Small intestine (tissue), 7 donors: ENCODE results near the gene HDGF. TPM values are rescaled to one million over a fixed set of nuclear protein-coding genes. Genes with fewer than 3 reads are reported as not detected.

ENCODE experiments used
- DNase-seq, 2 donors: peaks; one replicate each; pipeline versions ENCODE4 v3.0.0 to v3.0.0-alpha.2; 2013
- FAIRE-seq: peaks from 2 replicates; lab custom pipeline; 2012; peaks lifted over from hg19 to GRCh38; lab: Jason Lieb, UNC
- H3K27ac ChIP-seq, 3 donors: one replicate each; pipeline ENCODE4 v1.5.1; 2013; ENCODE audit warnings: low read length in 2 of 3, mild to moderate bottlenecking in 2 of 3, control low read depth in 1 of 3, inconsistent platforms in 1 of 3, low read depth in 1 of 3, moderate library complexity in 1 of 3
- H3K27me3 ChIP-seq, 3 donors: one replicate each; pipeline ENCODE4 v1.6.1; 2013; ENCODE audit warnings: low read length in 3 of 3, inconsistent platforms in 1 of 3; ENCODE audit not compliant: control insufficient read depth in 3 of 3, insufficient read depth in 3 of 3
- H3K36me3 ChIP-seq, 3 donors: one replicate each; pipeline ENCODE4 v1.6.1; 2013; ENCODE audit warnings: low read length in 3 of 3, inconsistent platforms in 1 of 3, low read depth in 1 of 3, mild to moderate bottlenecking in 1 of 3, moderate library complexity in 1 of 3; ENCODE audit not compliant: control insufficient read depth in 3 of 3, insufficient read depth in 2 of 3
- H3K4me1 ChIP-seq, 3 donors: one replicate each; pipeline ENCODE4 v1.6.1; 2013; ENCODE audit warnings: low read length in 2 of 3, inconsistent platforms in 1 of 3, low read depth in 1 of 3, mild to moderate bottlenecking in 1 of 3, moderate library complexity in 1 of 3; ENCODE audit not compliant: control insufficient read depth in 3 of 3, insufficient read depth in 2 of 3
- H3K4me3 ChIP-seq, 3 donors: one replicate each; pipeline ENCODE4 v1.5.1; 2013; ENCODE audit warnings: low read length in 3 of 3, control low read depth in 1 of 3, inconsistent platforms in 1 of 3, low read depth in 1 of 3, mild to moderate bottlenecking in 1 of 3, moderate library complexity in 1 of 3
- H3K9me3 ChIP-seq, 2 donors: one replicate each; pipeline ENCODE4 v1.6.1; 2013; ENCODE audit warnings: low read depth in 1 of 2, low read length in 1 of 2; ENCODE audit not compliant: control insufficient read depth in 2 of 2, insufficient read depth in 1 of 2
- WGBS, 3 donors: extraction: QIAGEN DNeasy Blood & Tissue Kit; methylation state at CpG; one replicate each; pipeline ENCODE4 v1.1.7; 2013; 5-methylcytosine and 5-hydroxymethylcytosine counted together
- polyA plus RNA-seq, 4 donors: library from polyadenylated mRNA; stranded (reverse) in 3 of 4; unstranded in 1 of 4; fragments of 200-250 nt in 3 of 4; fragments of 120-200 nt in 1 of 4; gene quantifications; one replicate each; pipeline versions ENCODE4 v1.2.1 to v1.2.3, GENCODE V29; 2013
- donor health status: healthy with polysubstance abuse.
- donor health status: control.
- donor health status: control.
- donor health status: Bipolar disorder and iron deficiency.
- donor health status: healthy.

The HDGF gene
- polyA plus RNA-seq, 4 donors, result 244 to 308 (median 277) TPM

DNA sequence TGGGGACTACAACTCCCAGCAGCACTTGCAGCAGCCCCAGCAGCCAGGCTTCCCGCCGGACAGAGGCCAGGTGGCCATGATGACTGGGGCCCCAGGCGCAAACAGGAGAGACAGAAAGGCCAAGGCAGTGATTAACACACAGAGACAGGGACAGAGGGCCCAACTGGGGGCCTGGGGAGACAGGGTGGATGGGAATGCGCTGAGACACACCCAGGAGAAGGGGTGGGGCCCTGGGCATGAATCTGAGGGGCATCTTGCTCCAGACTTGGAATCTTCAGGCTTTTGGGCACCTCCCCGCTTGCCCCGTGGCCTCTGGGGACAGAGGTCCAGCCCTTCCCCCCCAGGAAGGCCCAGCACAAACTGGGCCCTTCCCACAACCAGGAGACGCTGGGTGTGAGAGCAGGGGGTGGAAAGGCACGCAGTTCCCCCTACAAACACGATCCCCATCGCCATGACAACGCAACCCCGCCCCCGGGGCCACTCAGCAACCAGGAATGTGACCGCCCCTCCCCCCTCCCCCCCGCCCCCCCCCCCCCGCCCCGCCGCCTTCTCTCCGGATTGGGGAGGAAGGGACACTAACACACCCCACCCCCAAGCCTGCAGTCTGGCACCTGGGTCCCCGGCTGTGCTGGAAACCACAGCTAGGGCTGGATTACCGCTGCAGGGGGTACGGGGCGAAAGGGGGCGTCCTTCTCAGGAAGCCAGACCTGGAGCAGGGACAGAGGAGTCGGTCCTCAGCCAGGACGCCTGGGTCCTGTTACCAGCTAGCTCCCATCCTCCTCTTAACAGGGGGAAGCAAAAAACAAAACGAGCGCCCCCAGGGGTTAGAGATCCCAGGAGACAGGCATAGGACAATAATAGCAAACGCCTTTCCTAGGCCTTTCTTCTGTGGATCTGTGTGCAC is 4.5 kb downstream of the HDGF start:
- Histone ChIP-seq H3K27me3 (no peaks in the 10 kb centered on the region), H3K4me1 (peaks cover 12 to 54% (median 15%) of the 10 kb centered on the region in 3 donors), H3K4me3 (peak overlapping the region; percentile 43 to 99 (median 71)), H3K9me3 (no peaks in the 10 kb centered on the region), H3K27ac (peak overlapping the region; percentile 94 to 98 (median 96)), H3K36me3 (peaks cover 10 to 68% (median 21%) of the 10 kb centered on the region in 3 donors)
- DNase-seq (peak; percentile 89 to 96), FAIRE-seq (no peak)
- 2 to 3% (median 2%) methylated on average over 15 to 24 of the region's 29 CpGs for WGBS, 3 donors

DNA sequence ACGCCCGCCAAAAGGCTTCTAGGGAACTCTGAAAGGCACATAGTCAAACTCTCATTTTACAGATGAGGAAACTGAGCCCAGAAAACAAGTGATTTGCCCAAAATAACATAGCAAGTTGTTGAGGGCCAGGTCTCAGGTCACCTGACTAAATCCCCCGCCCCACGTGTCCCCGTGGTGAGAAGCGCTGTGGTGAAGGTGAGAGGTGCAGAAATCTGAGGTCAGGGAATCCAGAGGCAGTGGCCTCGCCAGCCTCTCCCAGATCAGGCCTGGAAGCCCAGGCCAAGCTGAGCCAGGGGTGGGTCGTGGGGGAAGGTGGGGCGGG is 5.1 kb downstream of the HDGF start:
- FAIRE-seq (no peak), DNase-seq (no peak)

DNA sequence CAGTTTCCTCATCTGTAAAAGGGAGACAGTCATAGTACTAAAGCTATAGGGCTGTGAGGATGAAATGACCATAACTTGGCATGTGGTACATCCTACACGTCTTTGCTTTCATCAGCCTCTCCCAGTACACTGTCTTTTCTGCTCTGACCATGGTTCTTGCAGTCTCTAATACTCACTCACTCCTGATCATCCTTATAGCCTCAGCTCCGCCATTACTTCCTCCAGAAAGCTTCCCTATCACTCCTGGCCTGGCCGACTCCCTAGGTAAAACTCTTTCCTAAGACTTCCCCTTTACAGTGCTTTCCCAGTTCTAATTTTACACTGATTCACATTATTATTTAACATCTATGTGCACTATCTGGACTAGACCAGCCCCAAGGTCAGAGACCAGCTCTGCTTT is 5.6 kb downstream of the HDGF start:
- FAIRE-seq (no peak), DNase-seq (no peak)
- no peaks in the 10 kb centered on the region for H3K27me3 ChIP-seq
- H3K4me3 ChIP-seq, result peak overlapping the region in 2 of 3 donors; percentile 50 to 51
- peaks cover 10 to 73% (median 21%) of the 10 kb centered on the region in 3 donors for H3K36me3 ChIP-seq
- H3K4me1 ChIP-seq, result peaks cover 15 to 61% (median 15%) of the 10 kb centered on the region in 3 donors
- WGBS, 3 donors, result 47 to 63% (median 63%) methylated on average over 3 of the region's 3 CpGs
- peak overlapping the region; percentile 89 to 98 (median 96) for H3K27ac ChIP-seq
- H3K9me3 ChIP-seq, result no peaks in the 10 kb centered on the region

More for the DNA sequence above, 5.1 kb downstream of the HDGF start:
- Histone ChIP-seq H3K27me3 (no peaks in the 10 kb centered on the region), H3K9me3 (no peaks in the 10 kb centered on the region), H3K4me1 (peaks cover 15 to 59% (median 15%) of the 10 kb centered on the region in 3 donors), H3K36me3 (peaks cover 10 to 72% (median 21%) of the 10 kb centered on the region in 3 donors), H3K4me3 (peak overlapping the region; percentile 43 to 51 (median 50)), H3K27ac (peak overlapping the region; percentile 89 to 98 (median 96))
- 36 to 44% (median 40%) methylated on average over 9 of the region's 9 CpGs for WGBS, 3 donors

GRCh38 chr1:156744786-156745419 is 6.6 kb downstream of the HDGF start:
- DNase-seq, result no peak
- peak overlapping the region in 1 of 3 donors; percentile 28 for H3K27ac ChIP-seq
- H3K27me3 ChIP-seq, result no peaks in the 10 kb centered on the region
- FAIRE-seq, result no peak
- H3K4me1 ChIP-seq, result peaks cover 15 to 56% (median 15%) of the 10 kb centered on the region in 3 donors
- WGBS, 3 donors, result 73 to 81% (median 76%) methylated on average over 14 of the region's 14 CpGs
- peaks cover 10 to 74% (median 21%) of the 10 kb centered on the region in 3 donors for H3K36me3 ChIP-seq
- no peak overlapping the region for H3K4me3 ChIP-seq
- H3K9me3 ChIP-seq, result no peaks in the 10 kb centered on the region

DNA sequence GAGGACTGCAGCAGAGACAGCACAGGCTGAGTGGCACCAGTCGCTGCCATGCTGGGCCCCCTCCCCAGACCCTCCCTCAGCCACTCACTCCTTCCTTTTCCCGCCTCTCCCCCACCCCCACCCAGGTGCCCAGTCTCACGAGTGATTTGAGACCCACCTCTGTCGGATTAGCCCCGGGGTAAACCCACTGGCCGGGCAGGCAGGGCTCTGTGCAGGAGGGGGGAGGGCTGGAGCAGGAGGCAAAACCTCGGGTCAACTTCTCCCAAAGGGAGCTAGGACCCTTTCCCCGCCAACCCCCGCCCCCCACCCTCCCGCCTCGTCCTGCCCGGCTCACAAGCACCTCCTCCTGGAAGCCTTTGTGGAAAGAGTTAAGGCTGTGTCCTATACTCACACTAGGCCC is 7.1 kb downstream of the HDGF start:
- Histone ChIP-seq H3K27ac (no peak overlapping the region), H3K4me1 (peaks cover 14 to 50% (median 15%) of the 10 kb centered on the region in 3 donors), H3K36me3 (peaks cover 10 to 69% (median 21%) of the 10 kb centered on the region in 3 donors), H3K27me3 (no peaks in the 10 kb centered on the region), H3K4me3 (no peak overlapping the region), H3K9me3 (no peaks in the 10 kb centered on the region)
- no peak for DNase-seq
- FAIRE-seq, result no peak
- WGBS, 3 donors, result 67 to 81% (median 75%) methylated on average over 7 to 12 of the region's 12 CpGs

DNA sequence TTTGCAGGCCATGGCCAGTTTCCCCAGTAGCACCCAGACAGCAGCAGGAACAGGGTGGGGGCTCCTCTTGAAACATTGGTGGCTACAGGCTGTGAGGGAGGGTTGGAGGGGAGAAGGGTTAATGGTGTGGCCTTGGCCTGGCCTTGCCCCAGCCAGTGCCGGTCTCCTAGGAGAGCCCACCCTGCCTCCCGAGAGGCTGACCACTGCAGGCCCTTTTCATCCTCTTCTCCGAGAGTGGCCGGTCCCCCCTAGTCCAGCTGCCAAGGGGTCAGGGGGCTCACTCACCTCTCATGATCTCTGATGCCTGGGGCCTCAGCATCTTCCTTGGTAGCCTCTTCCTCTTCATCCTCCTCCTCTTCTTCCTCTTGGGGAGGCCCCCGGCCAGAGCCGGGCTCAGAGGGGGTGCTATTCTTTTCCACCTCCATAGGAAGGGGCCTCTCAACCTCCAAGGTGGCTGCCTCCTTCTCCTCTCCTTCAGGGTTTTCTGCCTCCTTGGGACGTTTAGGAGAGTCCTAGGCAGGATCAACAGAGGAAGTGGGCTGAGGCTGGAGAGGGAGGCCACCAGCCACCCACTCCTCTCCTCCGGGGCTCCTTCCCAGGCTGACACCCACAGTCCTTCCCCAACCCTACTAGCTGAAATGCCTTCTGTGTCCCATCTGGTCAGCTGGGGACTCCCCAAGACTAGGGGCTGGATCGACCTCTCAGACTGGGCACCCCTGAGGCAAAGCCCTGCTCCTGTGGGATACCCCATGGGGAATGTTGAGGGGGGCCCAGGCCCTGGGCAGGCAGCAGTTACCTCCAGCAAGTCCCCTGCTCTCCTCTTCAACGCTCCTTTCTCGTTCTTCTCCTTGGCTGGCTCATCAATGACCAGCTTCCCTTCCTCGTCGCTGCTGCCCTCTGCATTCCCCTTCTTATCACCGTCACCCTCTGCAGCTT is 7.8 kb downstream of the HDGF start:
- H3K4me3 ChIP-seq, result no peak overlapping the region
- FAIRE-seq (no peak), DNase-seq (no peak)
- no peaks in the 10 kb centered on the region for H3K9me3 ChIP-seq
- no peaks in the 10 kb centered on the region for H3K27me3 ChIP-seq
- peaks cover 10 to 62% (median 21%) of the 10 kb centered on the region in 3 donors for H3K36me3 ChIP-seq
- H3K4me1 ChIP-seq, result peaks cover 9 to 43% (median 13%) of the 10 kb centered on the region in 3 donors
- 74 to 88% (median 81%) methylated on average over 10 to 14 of the region's 14 CpGs for WGBS, 3 donors
- H3K27ac ChIP-seq, result peak overlapping the region in 1 of 3 donors; percentile 19

DNA sequence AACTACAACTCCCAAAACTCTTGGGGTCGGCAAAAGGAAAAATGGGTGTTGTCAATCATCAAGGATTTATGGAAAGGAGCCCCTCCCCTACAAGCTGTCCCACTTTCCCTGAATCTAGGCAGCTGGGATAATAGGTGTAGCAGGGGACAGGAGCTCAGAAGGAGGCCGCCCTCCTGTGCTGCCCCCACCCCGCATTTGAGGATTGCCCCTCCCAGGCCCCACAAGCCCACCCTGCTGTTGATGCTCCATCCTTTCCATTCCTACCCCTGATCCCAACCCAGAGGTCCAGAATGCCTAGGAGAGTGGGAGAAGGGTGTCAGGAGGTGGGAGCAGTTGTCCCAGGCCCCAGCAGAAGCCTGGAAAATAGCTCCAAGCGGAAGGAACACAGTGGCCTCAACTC is 8.7 kb downstream of the HDGF start:
- H3K27me3 ChIP-seq, result no peaks in the 10 kb centered on the region
- peaks cover 7 to 35% (median 10%) of the 10 kb centered on the region in 3 donors for H3K4me1 ChIP-seq
- peaks cover 10 to 63% (median 21%) of the 10 kb centered on the region in 3 donors for H3K36me3 ChIP-seq
- no peak overlapping the region for H3K27ac ChIP-seq
- WGBS, 3 donors, result 90 to 92% (median 91%) methylated on average over 4 of the region's 4 CpGs
- no peaks in the 10 kb centered on the region for H3K9me3 ChIP-seq
- DNase-seq (no peak), FAIRE-seq (no peak)
- H3K4me3 ChIP-seq, result no peak overlapping the region
